Measurements from ENCODE around the gene TMPRSS3. TPM values are rescaled to one million over a fixed set of nuclear protein-coding genes. Genes with fewer than 3 reads are reported as not detected.

The TMPRSS3 gene
- total RNA-seq, 2 donors from 2014 or later: 0.27 to 0.34 TPM

- H3K4me3 ChIP-seq: no peak overlapping the region
- no peak for DNase-seq (ENCODE audit: low spot score)
- WGBS: 66% methylated on average over 20 of the region's 20 CpGs
- H3K27ac ChIP-seq: no peak overlapping the region
- no peak for TF ChIP-seq POLR2A (IDR thresholded peaks at IDR 0.05)
- H3K4me1 ChIP-seq (replicated peaks): no peaks in the 10 kb centered on the region
- intact Hi-C loops (cut with DNase I): no loop called here
- H3K27me3 ChIP-seq (replicated peaks; ENCODE audit: insufficient read depth): no peaks in the 10 kb centered on the region
- no peaks in the 10 kb centered on the region for H3K36me3 ChIP-seq
- no peaks in the 10 kb centered on the region for H3K9me3 ChIP-seq
Observed at GRCh38 chr21:42388740-42389448, 7.0 kb downstream of the TMPRSS3 start.

- H3K27ac ChIP-seq: no peak overlapping the region
- H3K27me3 ChIP-seq (replicated peaks; ENCODE audit: insufficient read depth): no peaks in the 10 kb centered on the region
- TF ChIP-seq, protein P1, sequence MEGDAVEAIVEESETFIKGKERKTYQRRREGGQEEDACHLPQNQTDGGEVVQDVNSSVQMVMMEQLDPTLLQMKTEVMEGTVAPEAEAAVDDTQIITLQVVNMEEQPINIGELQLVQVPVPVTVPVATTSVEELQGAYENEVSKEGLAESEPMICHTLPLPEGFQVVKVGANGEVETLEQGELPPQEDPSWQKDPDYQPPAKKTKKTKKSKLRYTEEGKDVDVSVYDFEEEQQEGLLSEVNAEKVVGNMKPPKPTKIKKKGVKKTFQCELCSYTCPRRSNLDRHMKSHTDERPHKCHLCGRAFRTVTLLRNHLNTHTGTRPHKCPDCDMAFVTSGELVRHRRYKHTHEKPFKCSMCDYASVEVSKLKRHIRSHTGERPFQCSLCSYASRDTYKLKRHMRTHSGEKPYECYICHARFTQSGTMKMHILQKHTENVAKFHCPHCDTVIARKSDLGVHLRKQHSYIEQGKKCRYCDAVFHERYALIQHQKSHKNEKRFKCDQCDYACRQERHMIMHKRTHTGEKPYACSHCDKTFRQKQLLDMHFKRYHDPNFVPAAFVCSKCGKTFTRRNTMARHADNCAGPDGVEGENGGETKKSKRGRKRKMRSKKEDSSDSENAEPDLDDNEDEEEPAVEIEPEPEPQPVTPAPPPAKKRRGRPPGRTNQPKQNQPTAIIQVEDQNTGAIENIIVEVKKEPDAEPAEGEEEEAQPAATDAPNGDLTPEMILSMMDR (IDR thresholded peaks at IDR 0.05): no peak
- TF ChIP-seq POLR2A (IDR thresholded peaks at IDR 0.05): no peak
- TF ChIP-seq POLR2AphosphoS5 (IDR thresholded peaks at IDR 0.05): no peak
Observed at GRCh38 chr21:42387843-42388340, 8.0 kb downstream of the TMPRSS3 start.

GRCh38 chr21:42387164-42387563 lies 8.7 kb downstream of the TMPRSS3 start:
- intact Hi-C loops (cut with DNase I): no loop called here
- DNase-seq (ENCODE audit: low spot score): no peak
- no peaks in the 10 kb centered on the region for H3K9me3 ChIP-seq
- no peak overlapping the region for H3K4me3 ChIP-seq
- 72% methylated on average over 3 of the region's 3 CpGs for WGBS
- no peaks in the 10 kb centered on the region for H3K36me3 ChIP-seq
- H3K27ac ChIP-seq: no peak overlapping the region
- no peak for TF ChIP-seq POLR2AphosphoS5 (IDR thresholded peaks at IDR 0.05)
- TF ChIP-seq POLR2A (IDR thresholded peaks at IDR 0.05): no peak
- TF ChIP-seq, protein P1 (IDR thresholded peaks at IDR 0.05): no peak
- H3K4me1 ChIP-seq (replicated peaks): no peaks in the 10 kb centered on the region
- no peaks in the 10 kb centered on the region for H3K27me3 ChIP-seq (replicated peaks; ENCODE audit: insufficient read depth)

More at GRCh38 chr21:42387843-42388340, 8.0 kb downstream of the TMPRSS3 start:
- Histone ChIP-seq H3K9me3 (no peaks in the 10 kb centered on the region), H3K4me3 (no peak overlapping the region), H3K36me3 (no peaks in the 10 kb centered on the region), H3K4me1 (replicated peaks) (no peaks in the 10 kb centered on the region)
- DNase-seq (ENCODE audit: low spot score): no peak
- 86% methylated on average over 6 of the region's 6 CpGs for WGBS
- intact Hi-C loops (cut with DNase I): no loop called here

GRCh38 chr21:42386034-42386591 lies 9.7 kb downstream of the TMPRSS3 start:
- WGBS: 96% methylated on average over 11 of the region's 11 CpGs
- no peaks in the 10 kb centered on the region for H3K9me3 ChIP-seq
- intact Hi-C loops (cut with DNase I): no loop called here
- no peaks in the 10 kb centered on the region for H3K4me1 ChIP-seq (replicated peaks)
- H3K36me3 ChIP-seq: no peaks in the 10 kb centered on the region
- H3K27ac ChIP-seq: no peak overlapping the region
- H3K4me3 ChIP-seq: no peak overlapping the region
- no peaks in the 10 kb centered on the region for H3K27me3 ChIP-seq (replicated peaks; ENCODE audit: insufficient read depth)
- DNase-seq (ENCODE audit: low spot score): no peak
- TF ChIP-seq, protein P1 (IDR thresholded peaks at IDR 0.05): no peak
- TF ChIP-seq POLR2AphosphoS5 (IDR thresholded peaks at IDR 0.05) (no peak), POLR2A (IDR thresholded peaks at IDR 0.05) (no peak)

- 100% methylated on average over 5 of the region's 5 CpGs for WGBS
- H3K9me3 ChIP-seq: no peaks in the 10 kb centered on the region
- H3K27ac ChIP-seq: no peak overlapping the region
- no peaks in the 10 kb centered on the region for H3K36me3 ChIP-seq
- H3K27me3 ChIP-seq (replicated peaks; ENCODE audit: insufficient read depth): no peaks in the 10 kb centered on the region
- TF ChIP-seq POLR2A (IDR thresholded peaks at IDR 0.05) (no peak), POLR2AphosphoS5 (IDR thresholded peaks at IDR 0.05) (no peak)
- TF ChIP-seq, protein P1 (IDR thresholded peaks at IDR 0.05): no peak
- H3K4me1 ChIP-seq (replicated peaks): no peaks in the 10 kb centered on the region
- intact Hi-C loops (cut with DNase I): no loop called here
- H3K4me3 ChIP-seq: no peak overlapping the region
- DNase-seq (ENCODE audit: low spot score): no peak
Observed at GRCh38 chr21:42385619-42386018, 10.2 kb downstream of the TMPRSS3 start.
